Activated CD4-positive, alpha-beta memory T cell treated with anti-CD3 and anti-CD28 coated beads, Interleukin-2, amount 10 ng/mL, durations not matched to agents 7 days and 5 days (primary cell): ENCODE results near the gene SPOCK1. TPM values are rescaled to one million over a fixed set of nuclear protein-coding genes. Genes with fewer than 3 reads are reported as not detected.

ENCODE experiments used
- CTCF ChIA-PET: fragments of 350-600 bp; sonication (Branson Sonifier 250); formaldehyde crosslinking; loops from one replicate; lab custom pipeline; 2021; ENCODE audit warnings: antibody characterized with exemption, inconsistent platforms; lab: Charles Lee
- POLR2A ChIA-PET: fragments of 350-600 bp; sonication (Branson Sonifier 250); formaldehyde crosslinking; loops from one replicate; lab custom pipeline; 2021; ENCODE audit warnings: antibody characterized with exemption; lab: Charles Lee
- DNase-seq: peaks from one replicate; pipeline ENCODE4 v3.0.0-alpha.2; 2020
- H3K27ac Mint-ChIP-seq: one replicate; pipeline ENCODE4 v1.8.0; 2021; ENCODE audit warnings: mild to moderate bottlenecking, mixed read lengths
- H3K27me3 Mint-ChIP-seq: one replicate; pipeline ENCODE4 v1.8.0; 2021; ENCODE audit warnings: mixed read lengths
- H3K36me3 Mint-ChIP-seq: one replicate; pipeline ENCODE4 v1.8.0; 2021; ENCODE audit warnings: low read depth, mixed read lengths
- H3K4me1 Mint-ChIP-seq: one replicate; pipeline ENCODE4 v1.8.0; 2021; ENCODE audit warnings: mixed read lengths
- H3K4me3 Mint-ChIP-seq: one replicate; pipeline ENCODE4 v1.8.0; 2021; ENCODE audit warnings: mild to moderate bottlenecking, mixed read lengths
- H3K9me3 Mint-ChIP-seq: one replicate; pipeline ENCODE4 v1.8.0; 2021; ENCODE audit warnings: mixed read lengths
- total RNA-seq, 2 experiments: library from RNA; stranded (reverse); gene quantifications; one replicate each; pipeline ENCODE4 v1.2.3, GENCODE V29; 2021

The SPOCK1 gene
- total RNA-seq, 2 experiments from 2014 or later = 0.73 to 0.86 TPM

DNA sequence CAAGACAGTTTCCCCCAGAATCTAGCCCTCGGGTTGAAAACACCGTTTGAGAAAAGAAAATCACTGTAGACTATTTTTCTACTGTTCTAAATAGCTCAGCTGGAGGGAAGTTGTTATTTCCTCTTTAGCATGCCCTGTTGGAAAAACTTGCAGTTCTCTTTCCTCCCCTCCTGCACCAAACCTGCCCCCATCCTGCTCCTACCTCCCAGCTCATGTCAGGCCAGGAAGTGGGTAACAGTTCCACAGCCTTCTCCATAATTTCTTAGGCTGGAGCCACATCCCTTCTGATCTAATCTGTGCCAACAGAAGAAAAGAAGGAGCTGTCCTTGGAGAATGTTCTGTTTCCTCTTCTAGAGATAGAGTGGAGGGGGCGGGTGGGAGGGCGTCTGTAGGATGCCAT lies 437.7 kb downstream of the SPOCK1 start:
- DNase-seq = no peak
- POLR2A ChIA-PET = no interaction called here
- CTCF ChIA-PET = no interaction called here
- Mint-ChIP-seq H3K4me1 (no peaks in the 10 kb centered on the region), H3K27ac (no peak overlapping the region), H3K36me3 (no peaks in the 10 kb centered on the region), H3K9me3 (no peaks in the 10 kb centered on the region), H3K27me3 (no peaks in the 10 kb centered on the region), H3K4me3 (no peak overlapping the region)

DNA sequence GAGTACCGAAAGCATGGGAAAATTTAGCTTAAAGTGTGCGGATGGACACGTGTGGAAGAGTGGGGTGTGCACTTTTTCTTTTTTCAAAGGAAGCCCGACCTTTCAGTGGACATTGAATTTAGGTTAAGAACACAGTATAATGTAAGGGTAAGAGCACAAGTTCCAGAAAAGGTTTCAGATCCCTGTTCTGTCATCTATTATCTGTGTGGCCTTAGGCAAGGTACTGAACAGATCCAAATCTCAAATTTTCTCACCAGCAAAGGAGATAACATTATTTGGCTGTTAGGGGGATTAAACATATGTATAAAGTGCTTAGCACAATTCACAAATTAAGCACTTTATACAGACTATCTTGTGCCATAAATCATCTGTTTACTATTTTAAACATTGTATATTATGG lies 441.0 kb downstream of the SPOCK1 start:
- Mint-ChIP-seq H3K4me3 (no peak overlapping the region), H3K4me1 (no peaks in the 10 kb centered on the region), H3K27me3 (no peaks in the 10 kb centered on the region), H3K9me3 (no peaks in the 10 kb centered on the region), H3K27ac (no peak overlapping the region), H3K36me3 (no peaks in the 10 kb centered on the region)
- DNase-seq = no peak
- POLR2A ChIA-PET = no interaction called here
- CTCF ChIA-PET = interaction anchor here (0.9 kb wide), 1 partner anchor 17 kb away, joined by 3 read pairs; no protein-coding TSS in a partner anchor

GRCh38 chr5:137056676-137057075 lies 442.4 kb downstream of the SPOCK1 start:
- ChIA-PET CTCF (no interaction called here), POLR2A (no interaction called here)
- no peak for DNase-seq
- Mint-ChIP-seq H3K9me3 (no peaks in the 10 kb centered on the region), H3K36me3 (no peaks in the 10 kb centered on the region), H3K4me3 (no peak overlapping the region), H3K27me3 (no peaks in the 10 kb centered on the region), H3K4me1 (no peaks in the 10 kb centered on the region), H3K27ac (no peak overlapping the region)

- Mint-ChIP-seq H3K9me3 (no peaks in the 10 kb centered on the region), H3K36me3 (no peaks in the 10 kb centered on the region), H3K27me3 (no peaks in the 10 kb centered on the region), H3K27ac (no peak overlapping the region), H3K4me1 (no peaks in the 10 kb centered on the region), H3K4me3 (no peak overlapping the region)
- ChIA-PET CTCF (no interaction called here), POLR2A (interaction anchor here (0.6 kb wide), 1 partner anchor 31 kb away, joined by 3 read pairs; no protein-coding TSS in a partner anchor)
- DNase-seq = no peak
Observed at GRCh38 chr5:137055271-137055872, 443.8 kb downstream of the SPOCK1 start.

GRCh38 chr5:137054792-137055191 lies 444.3 kb downstream of the SPOCK1 start:
- Mint-ChIP-seq H3K27ac (no peak overlapping the region), H3K36me3 (no peaks in the 10 kb centered on the region), H3K4me3 (no peak overlapping the region), H3K4me1 (no peaks in the 10 kb centered on the region), H3K9me3 (no peaks in the 10 kb centered on the region), H3K27me3 (no peaks in the 10 kb centered on the region)
- ChIA-PET CTCF (no interaction called here), POLR2A (no interaction called here)
- DNase-seq = no peak

DNA sequence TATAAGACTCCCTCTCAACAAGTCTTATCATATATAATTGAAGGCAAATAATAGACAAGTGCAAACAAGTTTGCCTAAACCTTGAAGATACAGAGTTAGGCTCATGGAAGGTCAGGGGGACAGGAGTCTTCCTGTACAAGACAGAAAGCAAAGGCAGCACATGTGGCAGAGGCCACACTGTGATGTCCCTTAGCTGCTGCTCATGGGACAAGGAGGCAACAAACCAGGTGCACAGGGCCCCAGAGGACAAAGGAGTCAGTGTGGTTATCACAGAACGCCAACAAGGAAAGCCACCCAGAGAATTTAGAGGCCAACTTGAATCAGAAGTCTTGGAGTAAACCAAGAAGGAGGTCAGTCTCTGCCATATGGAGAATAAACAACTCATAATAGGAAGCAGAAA lies 444.8 kb downstream of the SPOCK1 start:
- ChIA-PET POLR2A (no interaction called here), CTCF (no interaction called here)
- H3K27ac Mint-ChIP-seq = no peak overlapping the region
- no peak overlapping the region for H3K4me3 Mint-ChIP-seq
- H3K36me3 Mint-ChIP-seq = no peaks in the 10 kb centered on the region
- no peak for DNase-seq
- no peaks in the 10 kb centered on the region for H3K9me3 Mint-ChIP-seq
- H3K4me1 Mint-ChIP-seq = no peaks in the 10 kb centered on the region
- no peaks in the 10 kb centered on the region for H3K27me3 Mint-ChIP-seq

- Mint-ChIP-seq H3K27me3 (no peaks in the 10 kb centered on the region), H3K4me3 (no peak overlapping the region), H3K36me3 (no peaks in the 10 kb centered on the region), H3K4me1 (no peaks in the 10 kb centered on the region), H3K9me3 (no peaks in the 10 kb centered on the region), H3K27ac (no peak overlapping the region)
- no peak for DNase-seq
- ChIA-PET POLR2A (no interaction called here), CTCF (no interaction called here)
Observed at GRCh38 chr5:137051161-137051560, 448.0 kb downstream of the SPOCK1 start.

GRCh38 chr5:137040641-137041340 lies 458.3 kb downstream of the SPOCK1 start:
- no peak for DNase-seq
- H3K27ac Mint-ChIP-seq = no peak overlapping the region

DNA sequence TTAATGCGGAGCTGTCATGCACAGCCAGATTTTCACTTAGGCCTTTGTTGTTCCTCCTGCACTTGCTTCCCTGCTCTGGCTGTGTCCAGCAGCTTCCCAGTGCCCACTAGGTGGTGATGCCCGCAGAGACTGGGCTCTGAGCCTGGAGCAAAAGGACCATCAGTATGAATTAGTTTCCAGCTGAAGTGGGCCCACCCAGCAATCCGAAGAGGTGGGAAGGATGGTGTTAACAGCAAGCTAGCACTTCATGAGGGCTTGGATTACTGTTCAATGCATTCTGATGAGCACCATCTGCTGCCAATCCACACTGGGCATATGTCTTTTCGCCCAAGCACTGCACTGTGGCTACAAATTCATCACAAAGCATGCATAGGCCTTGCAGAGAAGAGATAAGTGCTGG lies 459.1 kb downstream of the SPOCK1 start:
- DNase-seq = no peak
- CTCF ChIA-PET = no interaction called here
- no peak overlapping the region for H3K27ac Mint-ChIP-seq
- POLR2A ChIA-PET = no interaction called here
- H3K27me3 Mint-ChIP-seq = no peaks in the 10 kb centered on the region
- H3K36me3 Mint-ChIP-seq = no peaks in the 10 kb centered on the region
- no peaks in the 10 kb centered on the region for H3K4me1 Mint-ChIP-seq
- no peak overlapping the region for H3K4me3 Mint-ChIP-seq
- peaks cover 4% of the 10 kb centered on the region for H3K9me3 Mint-ChIP-seq

More at GRCh38 chr5:137040641-137041340, 458.3 kb downstream of the SPOCK1 start:
- no peaks in the 10 kb centered on the region for H3K27me3 Mint-ChIP-seq
- no peak overlapping the region for H3K4me3 Mint-ChIP-seq
- POLR2A ChIA-PET = no interaction called here
- H3K36me3 Mint-ChIP-seq = no peaks in the 10 kb centered on the region
- CTCF ChIA-PET = no interaction called here
- H3K9me3 Mint-ChIP-seq = peaks cover 4% of the 10 kb centered on the region
- H3K4me1 Mint-ChIP-seq = no peaks in the 10 kb centered on the region

GRCh38 chr5:137037848-137038247 lies 461.3 kb downstream of the SPOCK1 start:
- no peak for DNase-seq
- POLR2A ChIA-PET = no interaction called here

GRCh38 chr5:137036640-137037039 lies 462.5 kb downstream of the SPOCK1 start:
- H3K27ac Mint-ChIP-seq = no peak overlapping the region
- POLR2A ChIA-PET = no interaction called here
- no peaks in the 10 kb centered on the region for H3K36me3 Mint-ChIP-seq
- H3K9me3 Mint-ChIP-seq = no peaks in the 10 kb centered on the region
- no peak for DNase-seq
- H3K4me1 Mint-ChIP-seq = no peaks in the 10 kb centered on the region
- H3K4me3 Mint-ChIP-seq = no peak overlapping the region
- CTCF ChIA-PET = no interaction called here
- no peaks in the 10 kb centered on the region for H3K27me3 Mint-ChIP-seq

More at GRCh38 chr5:137037848-137038247, 461.3 kb downstream of the SPOCK1 start:
- H3K36me3 Mint-ChIP-seq = no peaks in the 10 kb centered on the region
- no peaks in the 10 kb centered on the region for H3K27me3 Mint-ChIP-seq
- no peaks in the 10 kb centered on the region for H3K9me3 Mint-ChIP-seq
- H3K4me1 Mint-ChIP-seq = no peaks in the 10 kb centered on the region
- CTCF ChIA-PET = interaction anchor here (1.6 kb wide), 1 partner anchor 37 kb away, joined by 3 read pairs; no protein-coding TSS in a partner anchor
- H3K27ac Mint-ChIP-seq = no peak overlapping the region
- no peak overlapping the region for H3K4me3 Mint-ChIP-seq

GRCh38 chr5:137035480-137035878 lies 463.6 kb downstream of the SPOCK1 start:
- Mint-ChIP-seq H3K4me3 (no peak overlapping the region), H3K9me3 (no peaks in the 10 kb centered on the region), H3K27me3 (no peaks in the 10 kb centered on the region), H3K27ac (no peak overlapping the region), H3K36me3 (no peaks in the 10 kb centered on the region), H3K4me1 (no peaks in the 10 kb centered on the region)
- CTCF ChIA-PET = no interaction called here
- no peak for DNase-seq
- POLR2A ChIA-PET = no interaction called here

DNA sequence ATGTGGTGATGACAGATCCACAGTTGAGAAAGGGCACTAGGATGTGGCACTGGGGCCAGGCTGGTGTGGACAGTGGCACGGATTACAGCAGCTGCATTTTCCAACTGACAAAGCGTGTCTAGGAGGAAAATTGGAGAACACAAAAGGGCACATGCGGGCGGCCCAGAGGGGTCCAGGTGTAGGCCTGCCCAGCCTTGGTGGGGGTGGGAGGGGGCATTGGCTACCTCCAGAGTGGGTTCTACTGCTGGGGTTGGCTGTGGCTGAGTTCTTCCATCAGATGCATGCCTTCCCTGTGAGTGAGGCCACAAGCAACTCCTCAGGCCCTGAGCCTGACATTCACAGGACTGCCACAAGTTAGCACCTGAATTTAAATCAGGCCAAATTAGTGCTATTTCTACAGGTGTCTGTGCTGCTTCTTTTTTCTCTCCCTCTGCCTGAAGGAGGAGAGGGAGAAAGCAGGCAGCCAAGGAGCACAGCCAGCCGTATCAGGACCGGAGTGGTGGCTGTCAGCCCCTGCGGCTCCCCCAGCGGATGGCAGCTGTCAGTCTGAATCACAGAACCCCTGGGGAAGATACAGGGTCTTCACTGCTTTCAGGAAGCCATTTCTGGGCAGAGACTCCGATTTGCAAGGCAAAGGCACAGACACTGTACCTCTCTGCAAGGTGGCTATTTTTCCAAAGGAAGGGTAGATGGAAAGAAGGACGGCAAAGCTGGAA lies 464.2 kb downstream of the SPOCK1 start:
- ChIA-PET CTCF (no interaction called here), POLR2A (no interaction called here)
- Mint-ChIP-seq H3K27me3 (no peaks in the 10 kb centered on the region), H3K27ac (no peak overlapping the region), H3K36me3 (no peaks in the 10 kb centered on the region), H3K4me3 (no peak overlapping the region), H3K4me1 (no peaks in the 10 kb centered on the region), H3K9me3 (no peaks in the 10 kb centered on the region)
- DNase-seq = no peak
